Measurements from ENCODE around the gene RNF169.
A peak's percentile ranks its signal among the peaks of the same experiment; 100 is the strongest.
"Not testable (repeated sequence)": the region's sequence is repeated elsewhere in the genome, so short reads cannot be mapped to it uniquely, and the experiment has no call there.

Gene RNF169

DNA sequence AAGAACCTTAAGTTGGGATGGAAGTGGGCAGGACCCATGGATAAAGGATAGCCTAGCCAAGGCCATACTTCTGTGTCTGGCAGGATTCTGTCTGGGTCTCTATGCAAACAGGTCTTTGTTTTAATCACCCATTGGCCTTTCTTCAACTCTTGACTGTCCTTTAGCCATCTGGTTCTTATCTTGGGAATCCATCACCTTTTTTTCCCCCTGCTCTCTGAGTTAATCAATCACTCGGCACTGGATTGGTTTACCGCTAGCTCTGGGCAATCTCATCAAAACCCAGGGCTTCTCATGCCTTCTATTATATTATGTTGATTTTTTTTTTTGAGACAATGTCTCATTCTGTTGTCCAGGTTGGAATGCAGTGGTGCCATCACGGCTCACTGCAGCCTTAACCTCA, 1.8 kb upstream of the RNF169 start:
- Histone ChIP-seq H3K36me3 (ENCODE audit: insufficient read depth, low read length) (peaks cover 5% of the 10 kb centered on the region; the same call in 1 of the 2 replicates), H3K9ac (ENCODE audit: insufficient read length) (no peak overlapping the region), H3K27ac (no peak overlapping the region), H3K9me3 (ENCODE audit: low read depth, low read length) (no peaks in the 10 kb centered on the region), H3K4me3 (no peak overlapping the region)
- TF ChIP-seq POLR2AphosphoS5 (IDR thresholded peaks at IDR 0.05; ENCODE audit: borderline replicate concordance, low read depth, low read length) (no peak), EZH2 (IDR thresholded peaks at IDR 0.05) (no peak), FOXP2 (optimal IDR thresholded peaks at IDR 0.05; ENCODE audit: control extremely low read depth, extremely low read length, insufficient read depth) (no peak)
- DNase-seq (ENCODE audit: low read depth, low spot score): no peak

DNA sequence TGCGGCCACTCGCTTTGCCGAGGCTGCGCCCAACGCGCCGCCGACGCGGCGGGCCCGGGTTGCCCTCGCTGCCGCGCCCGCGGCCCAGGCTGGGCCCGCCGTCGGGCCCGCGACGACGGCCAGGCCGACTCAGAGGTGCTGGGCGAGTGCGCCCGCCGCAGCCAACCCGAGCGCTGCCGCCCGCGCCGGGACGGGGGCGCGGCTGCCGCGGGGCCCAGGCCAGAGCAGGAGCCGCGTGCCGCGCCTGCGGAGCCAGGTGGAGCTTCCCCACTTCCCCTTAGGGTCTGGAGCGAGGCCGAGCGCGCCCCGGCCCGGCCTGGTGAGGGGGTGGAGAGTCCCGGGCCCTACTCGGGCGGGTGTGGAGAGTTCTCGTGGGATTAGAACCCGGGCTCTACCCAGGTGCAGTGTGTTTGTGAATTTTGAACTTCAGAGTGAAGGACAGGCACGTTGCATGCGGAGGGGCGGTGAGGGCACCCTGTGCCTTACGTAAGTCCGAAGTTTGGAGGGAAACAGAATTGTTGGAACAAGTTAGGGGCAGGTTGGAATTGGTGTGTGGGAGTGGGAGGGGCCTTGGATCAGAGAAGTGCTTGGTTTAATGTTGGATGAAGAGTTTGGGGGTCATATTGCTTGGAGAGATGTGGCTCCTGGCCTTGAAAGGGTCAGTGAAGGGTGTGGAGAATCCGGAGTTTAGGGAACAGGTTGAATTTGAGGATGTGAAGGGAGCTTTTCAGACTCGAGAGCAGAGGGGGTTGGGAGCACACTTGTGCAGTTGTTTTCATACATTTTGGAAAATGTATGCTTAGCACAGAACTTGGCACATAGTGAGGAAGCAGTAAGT, 697 bp downstream of the RNF169 start:
- peak overlapping the region; percentile 74; the same call in 1 of the 2 replicates for H3K27ac ChIP-seq
- peak overlapping the region; percentile 91 for H3K9ac ChIP-seq (ENCODE audit: insufficient read length)
- H3K4me3 ChIP-seq: peak overlapping the region; percentile 91
- no peaks in the 10 kb centered on the region for H3K9me3 ChIP-seq (ENCODE audit: low read depth, low read length)
- DNase-seq (ENCODE audit: low read depth, low spot score): no peak
- peaks cover 9% of the 10 kb centered on the region; the same call in 1 of the 2 replicates for H3K36me3 ChIP-seq (ENCODE audit: insufficient read depth, low read length)
- TF ChIP-seq FOXP2 (optimal IDR thresholded peaks at IDR 0.05; ENCODE audit: control extremely low read depth, extremely low read length, insufficient read depth) (no peak), EZH2 (IDR thresholded peaks at IDR 0.05) (no peak), POLR2AphosphoS5 (IDR thresholded peaks at IDR 0.05; ENCODE audit: borderline replicate concordance, low read depth, low read length) (no peak)

DNA sequence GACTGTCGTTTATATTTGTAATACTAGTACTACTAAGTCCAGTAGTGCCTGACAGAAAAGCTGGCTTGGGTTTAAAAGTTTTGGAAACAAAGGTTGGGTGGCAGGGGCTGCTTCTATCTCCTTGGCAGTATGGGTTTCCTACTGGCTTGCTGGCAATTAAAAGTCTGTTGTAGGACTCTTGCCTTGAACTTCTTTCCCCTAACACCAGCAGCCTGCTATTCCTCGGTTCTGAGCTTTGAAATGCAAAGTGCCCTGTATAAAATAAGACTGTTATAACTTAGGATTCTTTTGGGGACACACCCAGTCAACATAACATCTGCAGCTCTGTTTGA, 1.3 kb downstream of the RNF169 start:
- peaks cover 9% of the 10 kb centered on the region; the same call in 1 of the 2 replicates for H3K36me3 ChIP-seq (ENCODE audit: insufficient read depth, low read length)
- H3K27ac ChIP-seq: no peak overlapping the region
- H3K9ac ChIP-seq (ENCODE audit: insufficient read length): peak overlapping the region; percentile 91
- H3K9me3 ChIP-seq (ENCODE audit: low read depth, low read length): no peaks in the 10 kb centered on the region
- no peak for DNase-seq (ENCODE audit: low read depth, low spot score)
- TF ChIP-seq FOXP2 (optimal IDR thresholded peaks at IDR 0.05; ENCODE audit: control extremely low read depth, extremely low read length, insufficient read depth) (no peak), POLR2AphosphoS5 (IDR thresholded peaks at IDR 0.05; ENCODE audit: borderline replicate concordance, low read depth, low read length) (no peak), EZH2 (IDR thresholded peaks at IDR 0.05) (no peak)
- peak overlapping the region; percentile 91 for H3K4me3 ChIP-seq

DNA sequence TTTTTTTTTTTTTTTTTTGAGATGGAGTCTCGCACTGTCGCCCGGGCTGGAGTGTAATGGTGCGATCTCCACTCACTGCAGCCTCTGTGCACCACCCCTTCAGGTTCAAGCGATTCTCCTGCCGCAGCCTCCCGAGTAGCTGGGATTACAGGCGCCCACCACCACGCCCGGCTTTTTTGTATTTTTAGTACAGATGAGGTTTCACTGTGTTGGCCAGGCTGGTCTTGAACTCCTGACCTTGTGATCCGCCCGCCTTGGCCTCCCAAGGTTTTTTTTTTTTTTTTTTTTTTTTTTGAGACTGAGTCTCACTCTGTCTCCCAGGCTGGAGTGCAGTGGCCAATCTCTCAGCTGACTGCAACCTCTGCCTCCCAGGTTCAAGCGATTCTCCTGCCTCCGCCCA, 1.9 kb downstream of the RNF169 start:
- H3K27ac ChIP-seq; H3K36me3 ChIP-seq (ENCODE audit: insufficient read depth, low read length); H3K4me3 ChIP-seq; H3K9me3 ChIP-seq (ENCODE audit: low read depth, low read length); H3K9ac ChIP-seq (ENCODE audit: insufficient read length); DNase-seq (ENCODE audit: low read depth, low spot score): not testable (repeated sequence)

DNA sequence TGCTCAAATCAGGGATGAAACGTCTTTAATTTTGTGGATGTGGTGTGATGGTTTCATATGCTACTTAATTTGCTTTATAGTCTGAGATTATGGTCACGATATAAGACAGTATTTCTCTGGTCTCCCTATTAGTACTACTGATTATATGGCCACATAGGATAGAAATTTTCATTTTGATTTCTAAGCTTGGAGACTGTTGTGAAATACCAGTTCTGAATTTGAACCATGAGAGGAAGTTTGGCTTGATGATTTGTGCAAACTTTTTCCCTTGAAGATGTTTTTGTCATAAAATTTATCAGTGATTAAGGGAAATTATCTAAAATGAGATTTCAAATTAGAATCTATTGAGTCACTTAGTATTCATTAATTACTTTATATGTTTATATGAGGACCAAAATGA, 2.7 kb downstream of the RNF169 start:
- H3K9ac ChIP-seq (ENCODE audit: insufficient read length): no peak overlapping the region
- no peak overlapping the region for H3K27ac ChIP-seq
- TF ChIP-seq EZH2 (IDR thresholded peaks at IDR 0.05): no peak
- TF ChIP-seq POLR2AphosphoS5 (IDR thresholded peaks at IDR 0.05; ENCODE audit: borderline replicate concordance, low read depth, low read length): no peak
- no peak for TF ChIP-seq FOXP2 (optimal IDR thresholded peaks at IDR 0.05; ENCODE audit: control extremely low read depth, extremely low read length, insufficient read depth)
- DNase-seq (ENCODE audit: low read depth, low spot score): no peak
- H3K36me3 ChIP-seq (ENCODE audit: insufficient read depth, low read length): peaks cover 11% of the 10 kb centered on the region; the same call in 1 of the 2 replicates
- H3K9me3 ChIP-seq (ENCODE audit: low read depth, low read length): 0 out of 2 replicates have a peak, but pooled peaks cover under 1% of the 10 kb centered on the region
- H3K4me3 ChIP-seq: no peak overlapping the region

- Histone ChIP-seq H3K9me3 (ENCODE audit: low read depth, low read length) (0 out of 2 replicates have a peak, but pooled peaks cover 4% of the 10 kb centered on the region), H3K36me3 (ENCODE audit: insufficient read depth, low read length) (peaks cover 13% of the 10 kb centered on the region; the same call in 1 of the 2 replicates), H3K4me3 (no peak overlapping the region), H3K9ac (ENCODE audit: insufficient read length) (no peak overlapping the region), H3K27ac (0 out of 2 replicates have a peak overlapping the region, but pooled peaks have one; percentile 44)
- DNase-seq (ENCODE audit: low read depth, low spot score): no peak
- TF ChIP-seq POLR2AphosphoS5 (IDR thresholded peaks at IDR 0.05; ENCODE audit: borderline replicate concordance, low read depth, low read length) (no peak), FOXP2 (optimal IDR thresholded peaks at IDR 0.05; ENCODE audit: control extremely low read depth, extremely low read length, insufficient read depth) (no peak), EZH2 (IDR thresholded peaks at IDR 0.05) (no peak)
Measured at GRCh38 chr11:74754507-74755252, 6.0 kb downstream of the RNF169 start.

- H3K9me3 ChIP-seq (ENCODE audit: low read depth, low read length): 0 out of 2 replicates have a peak, but pooled peaks cover 4% of the 10 kb centered on the region
- DNase-seq (ENCODE audit: low read depth, low spot score): no peak
- peaks cover 13% of the 10 kb centered on the region; the same call in 1 of the 2 replicates for H3K36me3 ChIP-seq (ENCODE audit: insufficient read depth, low read length)
- TF ChIP-seq POLR2AphosphoS5 (IDR thresholded peaks at IDR 0.05; ENCODE audit: borderline replicate concordance, low read depth, low read length) (no peak), FOXP2 (optimal IDR thresholded peaks at IDR 0.05; ENCODE audit: control extremely low read depth, extremely low read length, insufficient read depth) (no peak), EZH2 (IDR thresholded peaks at IDR 0.05) (no peak)
- H3K27ac ChIP-seq: no peak overlapping the region
- no peak overlapping the region for H3K9ac ChIP-seq (ENCODE audit: insufficient read length)
- H3K4me3 ChIP-seq: no peak overlapping the region
Measured at GRCh38 chr11:74755395-74755995, 6.8 kb downstream of the RNF169 start.

- peaks cover 8% of the 10 kb centered on the region; the same call in 1 of the 2 replicates for H3K36me3 ChIP-seq (ENCODE audit: insufficient read depth, low read length)
- no peak overlapping the region for H3K4me3 ChIP-seq
- H3K27ac ChIP-seq: no peak overlapping the region
- DNase-seq (ENCODE audit: low read depth, low spot score): no peak
- H3K9ac ChIP-seq (ENCODE audit: insufficient read length): no peak overlapping the region
- H3K9me3 ChIP-seq (ENCODE audit: low read depth, low read length): 0 out of 2 replicates have a peak, but pooled peaks cover 4% of the 10 kb centered on the region
- TF ChIP-seq POLR2AphosphoS5 (IDR thresholded peaks at IDR 0.05; ENCODE audit: borderline replicate concordance, low read depth, low read length) (no peak), EZH2 (IDR thresholded peaks at IDR 0.05) (no peak), FOXP2 (optimal IDR thresholded peaks at IDR 0.05; ENCODE audit: control extremely low read depth, extremely low read length, insufficient read depth) (no peak)
Measured at GRCh38 chr11:74756571-74756970, 7.9 kb downstream of the RNF169 start.

Data from SK-N-MC (cell line).